Measurements from ENCODE around the gene NOXO1. TPM values are rescaled to one million over a fixed set of nuclear protein-coding genes. Genes with fewer than 3 reads are reported as not detected.
A peak's percentile ranks its signal among the peaks of the same experiment; 100 is the strongest.

NOXO1 gene
- total and polyA plus RNA-seq, 2 experiments from 2014 or later: 2.3 to 6.0 TPM

DNA sequence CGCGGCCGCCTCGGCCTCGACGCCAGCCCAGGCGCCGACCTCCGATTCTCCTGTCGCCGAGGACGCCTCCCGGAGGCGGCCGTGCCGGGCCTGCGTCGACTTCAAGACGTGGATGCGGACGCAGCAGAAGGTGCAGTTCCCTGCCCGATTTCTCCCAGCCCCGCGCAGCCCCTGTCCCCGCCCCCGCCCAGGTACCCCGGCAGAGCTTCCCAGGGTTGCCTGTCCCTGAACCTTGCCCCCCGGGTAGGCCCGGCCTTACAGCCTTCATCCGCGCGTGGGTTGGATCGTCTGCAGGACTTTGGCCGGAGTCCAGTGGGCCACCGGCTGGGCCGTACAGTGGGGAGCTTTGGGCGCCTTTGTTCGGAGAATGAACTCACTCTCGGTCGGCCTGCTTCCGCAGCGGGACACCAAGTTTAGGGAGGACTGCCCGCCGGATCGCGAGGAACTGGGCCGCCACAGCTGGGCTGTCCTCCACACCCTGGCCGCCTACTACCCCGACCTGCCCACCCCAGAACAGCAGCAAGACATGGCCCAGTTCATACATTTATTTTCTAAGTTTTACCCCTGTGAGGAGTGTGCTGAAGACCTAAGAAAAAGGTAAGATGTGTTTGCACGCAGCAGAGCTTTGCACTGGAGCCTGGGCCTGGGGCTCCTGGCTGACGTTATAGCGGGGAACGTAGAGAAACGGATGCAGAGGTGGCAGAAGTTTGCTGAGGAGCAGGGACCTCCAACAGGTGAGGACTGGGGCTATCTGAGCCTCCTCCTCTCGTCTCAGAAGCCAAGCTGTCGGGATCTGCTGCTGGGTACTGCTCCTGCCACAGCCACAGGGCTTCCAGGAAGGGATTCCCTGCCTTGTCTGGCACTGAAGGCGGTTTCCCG lies 3.3 kb upstream of the NOXO1 start:
- 7% methylated on average over 42 of the region's 58 CpGs for WGBS (ENCODE audit: low lambda C conversion rate, missing lambda C conversion rate)
- Histone ChIP-seq H3K4me3 (peak overlapping the region; percentile 96), H3K36me3 (replicated peaks; ENCODE audit: insufficient read depth, low read depth) (no peaks in the 10 kb centered on the region), H3K27me3 (peaks cover 40% of the 10 kb centered on the region), H4K20me1 (ENCODE audit: insufficient read depth, poor library complexity, severe bottlenecking) (peaks cover 3% of the 10 kb centered on the region), H3K27ac (peak overlapping the region; percentile 96), H3K4me1 (ENCODE audit: insufficient read depth) (peaks cover 30% of the 10 kb centered on the region), H3K9me3 (ENCODE audit: low read depth) (no peaks in the 10 kb centered on the region), H3K4me2 (peak overlapping the region; percentile 96), H2AFZ (peak overlapping the region; percentile 93), H3K79me2 (peaks cover 22% of the 10 kb centered on the region), H3K9me2 (replicated peaks; ENCODE audit: insufficient read depth) (no peaks in the 10 kb centered on the region)
- TF ChIP-seq EZH2phosphoT487 (IDR thresholded peaks at IDR 0.05; ENCODE audit: low read depth, severe bottlenecking, unreplicated experiment) (no peak), EZH2 (IDR thresholded peaks at IDR 0.05; ENCODE audit: borderline replicate concordance) (no peak)
- DNase-seq (ENCODE audit: low spot score): peak; percentile 74

DNA sequence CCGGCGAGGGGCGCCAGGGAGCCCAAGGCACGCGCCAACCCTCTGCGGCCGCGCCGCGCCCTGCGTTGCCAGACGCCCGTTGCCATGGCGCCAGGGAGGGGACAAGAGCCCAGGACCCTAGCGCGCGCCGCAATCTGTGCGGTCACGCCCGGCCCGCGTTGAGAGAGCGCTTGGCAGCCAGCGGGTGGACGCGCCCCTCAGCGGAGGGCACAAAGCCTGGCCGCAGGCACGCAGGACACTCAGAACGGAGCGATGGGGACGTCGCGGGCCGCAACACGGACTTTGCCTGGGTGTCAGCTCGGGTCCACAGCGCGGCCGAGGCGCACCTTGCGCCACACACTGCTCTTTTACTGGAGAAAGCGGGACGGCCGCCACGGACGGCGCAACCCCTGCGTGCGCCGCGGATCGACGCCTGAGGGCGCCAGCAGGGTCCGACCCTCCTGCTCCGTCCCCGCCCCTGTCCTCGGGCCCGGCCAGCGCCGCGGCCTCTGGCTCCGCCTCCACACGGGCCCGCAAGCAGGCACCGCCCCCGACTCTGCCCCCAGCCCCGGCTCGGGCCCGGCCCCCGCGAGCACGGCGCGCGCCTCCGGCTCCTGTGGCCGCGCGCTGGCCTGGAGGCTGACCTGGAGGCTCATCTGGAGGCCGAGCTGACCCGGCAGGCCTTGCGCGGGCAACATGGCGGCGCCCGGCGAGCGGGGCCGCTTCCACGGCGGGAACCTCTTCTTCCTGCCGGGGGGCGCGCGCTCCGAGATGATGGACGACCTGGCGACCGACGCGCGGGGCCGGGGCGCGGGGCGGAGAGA lies 2.5 kb upstream of the NOXO1 start, which contains the start of gene GFER:
Gene GFER, plus strand, starts transcription at position 650 of the 803 bp plus-strand sequence. Its CDS starts 26 bp downstream, at position 676.
- WGBS (ENCODE audit: low lambda C conversion rate, missing lambda C conversion rate): under 1% methylated on average over 60 of the region's 109 CpGs
- H3K4me3 ChIP-seq: peak within 1 kb of the TSS; percentile 96
- peaks cover 3% of the 10 kb centered on the region for H4K20me1 ChIP-seq (ENCODE audit: insufficient read depth, poor library complexity, severe bottlenecking)
- TF ChIP-seq, protein P1, sequence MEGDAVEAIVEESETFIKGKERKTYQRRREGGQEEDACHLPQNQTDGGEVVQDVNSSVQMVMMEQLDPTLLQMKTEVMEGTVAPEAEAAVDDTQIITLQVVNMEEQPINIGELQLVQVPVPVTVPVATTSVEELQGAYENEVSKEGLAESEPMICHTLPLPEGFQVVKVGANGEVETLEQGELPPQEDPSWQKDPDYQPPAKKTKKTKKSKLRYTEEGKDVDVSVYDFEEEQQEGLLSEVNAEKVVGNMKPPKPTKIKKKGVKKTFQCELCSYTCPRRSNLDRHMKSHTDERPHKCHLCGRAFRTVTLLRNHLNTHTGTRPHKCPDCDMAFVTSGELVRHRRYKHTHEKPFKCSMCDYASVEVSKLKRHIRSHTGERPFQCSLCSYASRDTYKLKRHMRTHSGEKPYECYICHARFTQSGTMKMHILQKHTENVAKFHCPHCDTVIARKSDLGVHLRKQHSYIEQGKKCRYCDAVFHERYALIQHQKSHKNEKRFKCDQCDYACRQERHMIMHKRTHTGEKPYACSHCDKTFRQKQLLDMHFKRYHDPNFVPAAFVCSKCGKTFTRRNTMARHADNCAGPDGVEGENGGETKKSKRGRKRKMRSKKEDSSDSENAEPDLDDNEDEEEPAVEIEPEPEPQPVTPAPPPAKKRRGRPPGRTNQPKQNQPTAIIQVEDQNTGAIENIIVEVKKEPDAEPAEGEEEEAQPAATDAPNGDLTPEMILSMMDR (IDR thresholded peaks at IDR 0.05; ENCODE audit: poor library complexity): peak; percentile 38
- no peak for TF ChIP-seq EZH2 (IDR thresholded peaks at IDR 0.05; ENCODE audit: borderline replicate concordance)
- H3K4me1 ChIP-seq (ENCODE audit: insufficient read depth): peaks cover 29% of the 10 kb centered on the region
- H3K27me3 ChIP-seq: peaks cover 40% of the 10 kb centered on the region
- H3K27ac ChIP-seq: peak within 1 kb of the TSS; percentile 96
- no peaks in the 10 kb centered on the region for H3K9me3 ChIP-seq (ENCODE audit: low read depth)
- peaks cover 22% of the 10 kb centered on the region for H3K79me2 ChIP-seq
- peak within 1 kb of the TSS; percentile 93 for H2AFZ ChIP-seq
- peak within 1 kb of the TSS; percentile 96 for H3K4me2 ChIP-seq
- H3K36me3 ChIP-seq (replicated peaks; ENCODE audit: insufficient read depth, low read depth): no peaks in the 10 kb centered on the region
- peak; percentile 96 for DNase-seq (ENCODE audit: low spot score)
- no peaks in the 10 kb centered on the region for H3K9me2 ChIP-seq (replicated peaks; ENCODE audit: insufficient read depth)

GRCh38 chr16:1982991-1983543 lies 1.8 kb upstream of the NOXO1 start:
- H3K9me3 ChIP-seq (ENCODE audit: low read depth): no peaks in the 10 kb centered on the region
- peak overlapping the region; percentile 96 for H3K27ac ChIP-seq
- no peaks in the 10 kb centered on the region for H3K36me3 ChIP-seq (replicated peaks; ENCODE audit: insufficient read depth, low read depth)
- WGBS (ENCODE audit: low lambda C conversion rate, missing lambda C conversion rate): 34% methylated on average over 19 of the region's 19 CpGs
- H3K79me2 ChIP-seq: peaks cover 22% of the 10 kb centered on the region
- H3K9me2 ChIP-seq (replicated peaks; ENCODE audit: insufficient read depth): no peaks in the 10 kb centered on the region
- H3K4me2 ChIP-seq: peak overlapping the region; percentile 96
- peaks cover 39% of the 10 kb centered on the region for H3K27me3 ChIP-seq
- peaks cover 3% of the 10 kb centered on the region for H4K20me1 ChIP-seq (ENCODE audit: insufficient read depth, poor library complexity, severe bottlenecking)
- peak overlapping the region; percentile 70 for H2AFZ ChIP-seq
- TF ChIP-seq EZH2phosphoT487 (IDR thresholded peaks at IDR 0.05; ENCODE audit: low read depth, severe bottlenecking, unreplicated experiment): no peak
- TF ChIP-seq, protein P1 (IDR thresholded peaks at IDR 0.05; ENCODE audit: poor library complexity): peak; percentile 30
- DNase-seq (ENCODE audit: low spot score): no peak
- H3K4me3 ChIP-seq: no peak overlapping the region
- H3K4me1 ChIP-seq (ENCODE audit: insufficient read depth): peaks cover 29% of the 10 kb centered on the region
